IMR-90 (cell line): Measurements from ENCODE around the gene PTPN3. TPM values are rescaled to one million over a fixed set of nuclear protein-coding genes. Genes with fewer than 3 reads are reported as not detected.

ENCODE experiments used
- ATAC-seq: fragments of 200-7000 bp; cut with Tn5 transposase; 2 replicates; pipeline ENCODE4 v1.9.1; 2020; ENCODE audit warnings: low read depth, mild to moderate bottlenecking, moderate library complexity
- BruUV-seq: library from RNA; stranded (reverse); fragments of 400-500 nt; replicated peaks from 2 replicates; lab custom pipeline; 2021; lab: Mats Ljungman, UMichigan
- CTCF ChIA-PET: fragments of 300-600 bp; formaldehyde crosslinking; extraction: SDS; loops from one replicate; lab custom pipeline; 2021; ENCODE audit warnings: antibody characterized with exemption; lab: Yijun Ruan, JAX
- POLR2A ChIA-PET: fragments of 300-600 bp; sonication (Branson Sonifier 250); formaldehyde crosslinking; loops from one replicate; lab custom pipeline; 2022; ENCODE audit warnings: antibody characterized with exemption; ENCODE audit not compliant: unreplicated experiment; lab: Charles Lee
- DNase-seq: peaks from one replicate; pipeline ENCODE4 v3.0.0; 2013
- H2AFZ ChIP-seq: replicated peaks from 2 replicates; pipeline ENCODE3; 2013; ENCODE audit warnings: low read length, mild to moderate bottlenecking; ENCODE audit not compliant: poor library complexity
- H2AK5ac ChIP-seq: 2 replicates; pipeline ENCODE4 v1.6.1; 2013; ENCODE audit warnings: low read depth, low read length, inconsistent platforms
- H2AK9ac ChIP-seq: replicated peaks from 2 replicates; pipeline ENCODE3; 2013; ENCODE audit warnings: mild to moderate bottlenecking, low read depth, low read length, moderate library complexity; ENCODE audit not compliant: poor library complexity
- H2BK120ac ChIP-seq: 2 replicates; pipeline ENCODE4 v1.6.1; 2013; ENCODE audit warnings: low read depth, low read length, inconsistent platforms
- H2BK15ac ChIP-seq: 3 replicates; pipeline ENCODE4 v1.6.1; 2013; ENCODE audit warnings: low read depth, low read length, inconsistent platforms
- H2BK20ac ChIP-seq: 2 replicates; pipeline ENCODE4 v1.6.1; 2013; ENCODE audit warnings: low read depth, mild to moderate bottlenecking, inconsistent platforms, low read length, moderate library complexity
- H2BK5ac ChIP-seq: 2 replicates; pipeline ENCODE4 v1.6.1; 2013; ENCODE audit warnings: mild to moderate bottlenecking, low read depth, low read length, inconsistent platforms; ENCODE audit not compliant: poor library complexity, severe bottlenecking
- H3K14ac ChIP-seq: replicated peaks from 2 replicates; pipeline ENCODE4 v1.6.1; 2013; ENCODE audit warnings: low read depth, low read length, inconsistent platforms
- H3K18ac ChIP-seq: 2 replicates; pipeline ENCODE4 v1.6.1; 2013; ENCODE audit warnings: low read depth, low read length, control low read depth
- H3K23ac ChIP-seq: 2 replicates; pipeline ENCODE4 v1.6.1; 2013; ENCODE audit warnings: low read depth, low read length, inconsistent platforms
- H3K27ac ChIP-seq: 2 replicates; pipeline ENCODE4 v1.5.1; 2013; ENCODE audit warnings: mild to moderate bottlenecking, control low read depth, low read length; ENCODE audit not compliant: insufficient read depth
- H3K27me3 ChIP-seq: 2 replicates; pipeline ENCODE4 v1.6.1; 2013; ENCODE audit warnings: low read length; ENCODE audit not compliant: control insufficient read depth, insufficient read depth
- H3K36me3 ChIP-seq: 2 replicates; pipeline ENCODE4 v1.6.1; 2013; ENCODE audit warnings: low read length, mixed read lengths; ENCODE audit not compliant: control insufficient read depth, insufficient read depth
- H3K4ac ChIP-seq: 2 replicates; pipeline ENCODE4 v1.6.1; 2013; ENCODE audit warnings: low read depth, low read length, inconsistent platforms
- H3K4me1 ChIP-seq: 2 replicates; pipeline ENCODE4 v1.6.1; 2013; ENCODE audit warnings: low read length, mixed read lengths; ENCODE audit not compliant: control insufficient read depth, insufficient read depth
- H3K4me2 ChIP-seq: 2 replicates; pipeline ENCODE4 v1.6.1; 2013; ENCODE audit warnings: low read depth, mild to moderate bottlenecking, control low read depth, low read length, moderate library complexity
- H3K4me3 ChIP-seq: 2 replicates; pipeline ENCODE4 v1.5.1; 2013; ENCODE audit warnings: low read depth, mild to moderate bottlenecking, control low read depth, low read length, moderate library complexity; ENCODE audit not compliant: insufficient read depth
- H3K56ac ChIP-seq: 2 replicates; pipeline ENCODE4 v1.6.1; 2013; ENCODE audit warnings: low read length, inconsistent platforms; ENCODE audit not compliant: insufficient read depth; ENCODE audit errors: extremely low read depth
- H3K79me1 ChIP-seq, 2 experiments: 2 replicates each; pipeline ENCODE4 v1.6.1; 2013; ENCODE audit warnings: low read length in 2 of 2, inconsistent platforms in 1 of 2, low read depth in 1 of 2
- H3K9ac ChIP-seq: 2 replicates; pipeline ENCODE4 v1.6.1; 2013; ENCODE audit warnings: low read depth, low read length, control low read depth
- H3K9me1 ChIP-seq: 2 replicates; pipeline ENCODE4 v1.6.1; 2013; ENCODE audit warnings: low read length, inconsistent platforms; ENCODE audit not compliant: insufficient read depth
- H3K9me3 ChIP-seq: 2 replicates; pipeline ENCODE4 v1.6.1; 2013; ENCODE audit warnings: low read length; ENCODE audit not compliant: control insufficient read depth, insufficient read depth
- H4K20me1 ChIP-seq: 2 replicates; pipeline ENCODE4 v1.6.1; 2013; ENCODE audit warnings: low read length, inconsistent platforms; ENCODE audit not compliant: insufficient read depth
- H4K5ac ChIP-seq: 2 replicates; pipeline ENCODE4 v1.6.1; 2013; ENCODE audit warnings: mild to moderate bottlenecking, low read depth, low read length, control low read depth
- H4K8ac ChIP-seq, 2 experiments: 2 replicates each; pipeline ENCODE4 v1.6.1; 2013; ENCODE audit warnings: low read depth in 2 of 2, low read length in 2 of 2, control low read depth in 1 of 2, inconsistent platforms in 1 of 2
- H4K91ac ChIP-seq: 2 replicates; pipeline ENCODE4 v1.6.1; 2013; ENCODE audit warnings: low read depth, low read length, inconsistent platforms; ENCODE audit not compliant: insufficient read depth
- BHLHE40 ChIP-seq: fragments of 150-350 bp; IDR thresholded peaks from 2 replicates; pipeline ENCODE4 v1.6.1; 2016; ENCODE audit warnings: mild to moderate bottlenecking, low read depth, low read length
- CEBPB ChIP-seq: IDR thresholded peaks from 2 replicates; pipeline ENCODE4 v1.6.1; 2012; ENCODE audit warnings: low read depth, low read length, improper control_type of control experiment
- CHD1 ChIP-seq: IDR thresholded peaks from 2 replicates; pipeline ENCODE4 v1.6.1; 2012; ENCODE audit warnings: low read depth, low read length, improper control_type of control experiment
- CTCF ChIP-seq: conservative IDR thresholded peaks from 2 replicates; pipeline ENCODE4 v1.5.1; 2012; ENCODE audit warnings: mild to moderate bottlenecking, low read depth, low read length, improper control_type of control experiment
- ELK1 ChIP-seq: fragments of 150-350 bp; IDR thresholded peaks from 2 replicates; pipeline ENCODE4 v1.6.1; 2016; ENCODE audit warnings: low read depth, mild to moderate bottlenecking, low read length, moderate library complexity, borderline replicate concordance
- FOS ChIP-seq: fragments of 150-350 bp; IDR thresholded peaks from 2 replicates; pipeline ENCODE4 v1.6.1; 2016; ENCODE audit warnings: low read depth, low read length
- MAFK ChIP-seq: IDR thresholded peaks from 2 replicates; pipeline ENCODE4 v1.6.1; 2012; ENCODE audit warnings: low read depth, low read length, improper control_type of control experiment
- MAZ ChIP-seq: IDR thresholded peaks from 2 replicates; pipeline ENCODE4 v1.6.1; 2012; ENCODE audit warnings: low read depth, mild to moderate bottlenecking, low read length, improper control_type of control experiment, moderate library complexity, borderline replicate concordance
- MXI1 ChIP-seq: IDR thresholded peaks from 2 replicates; pipeline ENCODE4 v1.6.1; 2012; ENCODE audit warnings: low read depth, mild to moderate bottlenecking, low read length, moderate library complexity, borderline replicate concordance
- NFE2L2 ChIP-seq: fragments of 150-350 bp; IDR thresholded peaks from 2 replicates; pipeline ENCODE4 v1.6.1; 2016; ENCODE audit warnings: low read depth, mild to moderate bottlenecking, low read length
- POLR2A ChIP-seq: IDR thresholded peaks from 2 replicates; pipeline ENCODE4 v1.6.1; 2012; ENCODE audit warnings: mild to moderate bottlenecking, low read depth, low read length
- RAD21 ChIP-seq: IDR thresholded peaks from 2 replicates; pipeline ENCODE4 v1.6.1; 2012; ENCODE audit warnings: low read length, improper control_type of control experiment
- RCOR1 ChIP-seq: IDR thresholded peaks from 2 replicates; pipeline ENCODE4 v1.6.1; 2012; ENCODE audit warnings: mild to moderate bottlenecking, low read length, improper control_type of control experiment; ENCODE audit not compliant: insufficient replicate concordance
- RFX5 ChIP-seq: IDR thresholded peaks from 2 replicates; pipeline ENCODE4 v1.8.0; 2012; ENCODE audit warnings: low read depth, mild to moderate bottlenecking, low read length, moderate library complexity
- USF2 ChIP-seq: fragments of 150-350 bp; IDR thresholded peaks from 2 replicates; pipeline ENCODE4 v1.6.1; 2017; ENCODE audit warnings: mild to moderate bottlenecking, antibody characterized with exemption, low read length, low read depth
- WGBS, 2 experiments: methylation state at CpG; one replicate each; pipeline versions ENCODE4 v1.1.5 to v1.1.7; 2013; ENCODE audit warnings: missing lambda C conversion rate in 2 of 2; ENCODE audit not compliant: insufficient read length in 1 of 2; ENCODE audit errors: extremely low coverage in 2 of 2; 5-methylcytosine and 5-hydroxymethylcytosine counted together
- dilution Hi-C: fragments of 300-500 bp; cut with HindIII; formaldehyde crosslinking; loops from one replicate; pipeline ENCODE4 v1.14.3; 2018; ENCODE audit warnings: low sequenced_read_pairs; ENCODE audit not compliant: unreplicated experiment
- in situ Hi-C: fragments of 300-500 bp; cut with MboI; formaldehyde crosslinking; loops from 3 replicates; pipeline ENCODE4 v1.14.3; 2019; ENCODE audit warnings: low sequenced_read_pairs, inconsistent platforms, mixed read lengths
- intact Hi-C: fragments of 100-400 bp; cut with micrococcal nuclease; formaldehyde crosslinking; loops from 2 replicates; pipeline ENCODE4 v1.10.0; 2022
- polyA plus RNA-seq, 3 experiments: library from polyadenylated mRNA; depleted of rRNA; stranded (reverse); fragments of >200 nt; gene quantifications; 2 replicates each; pipeline ENCODE4 v1.2.3, GENCODE V29; 2012; ENCODE audit warnings: low replicate concordance in 1 of 3
- total RNA-seq: library from RNA; depleted of rRNA; stranded (reverse); fragments of >200 nt; gene quantifications from 2 replicates; pipeline ENCODE4 v1.2.3, GENCODE V29; 2012

Gene PTPN3
- total and polyA plus RNA-seq, 2 of the 4 experiments (the other 2 are of a cell fraction), result 0.72 to 0.89 TPM

GRCh38 chr9:109401169-109401989 is 96.7 kb downstream of the PTPN3 start:
- DNase-seq (peak; percentile 35), ATAC-seq (peak; percentile 72)
- WGBS, 2 experiments, result 45% methylated on average over 6 of the region's 13 CpGs; no CpG with 5 or more reads in 1 of the 2 experiments
- ChIA-PET CTCF (no interaction called here), POLR2A (no interaction called here)
- H4K91ac ChIP-seq, result no peak overlapping the region
- no peak overlapping the region for H2AK9ac ChIP-seq
- dilution Hi-C loops (no loop called here), in situ Hi-C loops (no loop called here), intact Hi-C loops (loop anchor here (1.0 to 5.0 kb wide), 3 partner anchors 74 to 219 kb away; no protein-coding TSS in a partner anchor)
- no peak overlapping the region for H3K9ac ChIP-seq
- H3K56ac ChIP-seq, result no peak overlapping the region
- H4K20me1 ChIP-seq, result no peaks in the 10 kb centered on the region
- H3K4me3 ChIP-seq, result no peak overlapping the region
- no peaks in the 10 kb centered on the region; the same call in 1 of the 2 replicates for H3K36me3 ChIP-seq
- no peaks in the 10 kb centered on the region for H3K4me1 ChIP-seq
- H2BK120ac ChIP-seq, result no peak overlapping the region
- no peak overlapping the region for H2AK5ac ChIP-seq
- no peak overlapping the region for H2BK20ac ChIP-seq
- no TSS peak for BruUV-seq
- H3K4ac ChIP-seq, result no peak overlapping the region
- no peaks in the 10 kb centered on the region for H3K9me3 ChIP-seq
- H3K9me1 ChIP-seq, result no peaks in the 10 kb centered on the region; the same call in 1 of the 2 replicates
- no peak overlapping the region for H3K18ac ChIP-seq
- H3K14ac ChIP-seq, result no peak overlapping the region
- H2AFZ ChIP-seq, result no peak overlapping the region
- H3K23ac ChIP-seq, result no peak overlapping the region
- no peaks in the 10 kb centered on the region; the same call in 1 of the 2 replicates for H3K27me3 ChIP-seq
- H3K4me2 ChIP-seq, result no peak overlapping the region
- H2BK5ac ChIP-seq, result no peak overlapping the region
- no peak overlapping the region for H2BK15ac ChIP-seq
- H4K5ac ChIP-seq, result no peak overlapping the region
- no peak overlapping the region for H4K8ac ChIP-seq
- H3K79me1 ChIP-seq, result no peaks in the 10 kb centered on the region
- no peak overlapping the region for H3K27ac ChIP-seq
- TF ChIP-seq NFE2L2, result no peak
- no peak for TF ChIP-seq RCOR1
- TF ChIP-seq ELK1, result no peak
- no peak for TF ChIP-seq POLR2A
- no peak for TF ChIP-seq CHD1
- no peak for TF ChIP-seq FOS
- no peak for TF ChIP-seq MAFK
- TF ChIP-seq RFX5, result no peak
- TF ChIP-seq BHLHE40, result no peak
- peak; percentile 62 for TF ChIP-seq RAD21
- peak; percentile 58 for TF ChIP-seq CTCF
- TF ChIP-seq CEBPB, result no peak
- no peak for TF ChIP-seq MXI1
- TF ChIP-seq USF2, result no peak
- no peak for TF ChIP-seq MAZ
